GM18511 (cell line): ENCODE data around the gene DMD.

Source experiments
- ATAC-seq: cut with Tn5 transposase; IDR thresholded peaks from one replicate; pipeline ENCODE4 v1.9.1; 2021; ENCODE audit warnings: mild to moderate bottlenecking, moderate library complexity; ENCODE audit not compliant: unreplicated experiment

The DMD gene

DNA sequence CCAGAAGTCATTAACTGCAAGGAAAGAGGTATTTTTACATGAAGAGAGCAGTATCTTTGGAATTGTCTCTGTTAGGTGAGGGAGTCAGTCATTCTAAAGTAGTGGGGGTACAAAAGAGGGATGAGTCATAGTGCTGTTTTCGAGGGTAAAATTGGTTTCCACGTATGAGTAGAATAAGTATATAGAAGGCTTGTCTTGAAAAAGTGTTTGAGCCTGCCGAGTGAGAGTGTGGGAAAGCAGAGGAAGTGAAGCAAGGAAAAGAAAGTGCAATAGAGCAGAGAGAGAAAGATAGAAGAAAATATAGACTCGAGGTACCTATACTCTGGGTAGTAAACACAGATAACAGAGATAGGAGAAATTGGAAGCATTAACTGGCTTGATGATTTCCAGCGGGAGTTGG lies 696.4 kb downstream of the DMD start:
- ATAC-seq: peak; percentile 96

DNA sequence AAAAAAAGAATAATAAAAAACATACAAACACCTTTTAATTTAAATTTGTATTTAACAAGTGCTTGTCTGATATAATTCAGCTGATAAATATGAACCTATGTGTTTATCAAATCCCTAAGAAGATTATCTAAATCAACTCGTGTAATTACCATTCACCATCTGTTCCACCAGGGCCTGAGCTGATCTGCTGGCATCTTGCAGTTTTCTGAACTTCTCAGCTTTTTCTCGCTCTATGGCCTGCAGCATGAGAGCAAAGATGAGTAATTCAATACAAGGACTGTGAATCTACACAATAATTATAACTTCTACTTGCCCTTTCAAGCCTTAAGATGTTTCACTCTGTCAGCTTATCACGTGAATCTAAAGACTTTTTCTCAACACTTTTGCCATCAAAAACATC lies 709.7 kb downstream of the DMD start:
- no peak for ATAC-seq

DNA sequence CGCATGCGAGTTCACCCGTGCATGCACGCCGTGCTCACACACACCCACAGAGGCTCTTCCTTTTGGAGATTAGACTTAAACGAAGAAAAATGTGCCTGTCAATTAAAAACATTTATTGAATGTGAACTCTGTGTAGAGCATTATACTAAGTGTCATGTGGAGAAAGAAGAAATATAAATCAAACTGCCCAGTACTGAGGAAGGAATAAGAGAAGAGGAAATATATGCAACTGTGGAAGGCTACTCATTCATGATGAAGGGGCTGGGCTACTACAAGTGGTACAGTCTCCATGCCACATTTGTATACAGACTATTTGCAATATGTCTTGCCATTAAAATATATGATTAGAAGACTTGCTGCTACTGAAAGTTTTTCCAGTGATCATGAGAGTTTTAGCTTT lies 714.7 kb downstream of the DMD start:
- no peak for ATAC-seq

DNA sequence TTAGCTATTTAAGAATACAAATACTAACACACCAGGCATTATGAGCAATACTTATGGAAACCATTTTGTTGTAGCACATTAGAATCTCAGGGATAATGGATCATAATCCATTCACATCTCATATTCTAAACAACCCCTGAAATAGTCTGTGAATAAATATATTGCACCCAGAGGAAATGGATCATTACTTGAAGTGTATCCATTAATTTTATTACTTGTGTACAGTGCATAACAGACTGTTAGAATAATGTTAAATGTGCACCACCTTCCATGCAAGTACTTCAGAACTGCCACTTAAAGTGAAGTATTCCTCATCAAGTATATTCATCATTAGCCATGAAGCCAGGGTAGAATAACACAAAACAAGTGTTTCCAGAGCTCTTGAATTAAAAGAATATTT lies 715.5 kb downstream of the DMD start:
- no peak for ATAC-seq

DNA sequence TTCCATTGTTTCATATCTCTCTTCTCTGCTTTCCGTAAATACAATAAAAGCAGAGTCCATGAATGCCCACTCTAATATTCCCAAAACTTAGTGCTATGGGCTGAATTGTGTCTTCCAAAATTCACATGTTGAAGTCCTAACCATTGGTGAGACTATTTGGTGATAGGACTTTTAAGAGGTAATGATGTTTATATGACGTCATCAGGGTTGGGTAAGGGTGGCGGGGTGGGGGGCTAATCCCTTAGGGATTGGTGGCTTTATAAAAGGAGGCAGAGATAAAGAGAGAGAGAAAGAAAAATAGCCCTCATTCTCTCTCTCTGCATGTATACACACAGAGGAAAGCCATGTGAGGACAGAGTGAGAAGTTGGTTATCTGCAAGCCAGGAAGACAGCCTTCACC lies 722.2 kb downstream of the DMD start:
- ATAC-seq: no peak

DNA sequence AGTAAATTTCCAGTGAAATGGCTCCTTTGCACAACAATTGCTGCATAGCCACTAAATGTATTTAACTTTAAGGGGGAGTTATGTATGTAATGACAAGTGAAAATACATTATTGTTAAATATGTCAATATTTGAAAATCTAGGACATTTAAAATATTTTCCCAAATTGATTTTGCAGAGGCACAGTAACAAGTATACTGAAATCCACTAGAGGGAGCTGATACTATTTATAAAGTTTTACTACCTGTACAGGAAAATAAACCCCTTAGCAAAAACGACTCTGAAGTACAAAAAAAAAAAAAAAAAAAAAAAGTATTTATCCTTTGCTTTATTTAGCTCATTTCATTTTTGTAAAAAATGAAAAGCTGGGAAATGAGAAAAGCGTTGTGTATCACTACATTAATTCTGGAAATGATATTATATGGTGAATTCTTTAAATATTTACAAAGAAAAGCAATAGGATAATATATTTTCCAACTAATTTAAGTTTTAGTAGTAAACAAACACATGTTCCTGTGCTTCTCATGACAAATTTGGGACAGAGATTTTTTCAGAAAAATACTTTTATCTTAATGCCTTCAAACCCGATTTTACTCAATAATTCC lies 727.7 kb downstream of the DMD start:
- ATAC-seq: peak; percentile 62

DNA sequence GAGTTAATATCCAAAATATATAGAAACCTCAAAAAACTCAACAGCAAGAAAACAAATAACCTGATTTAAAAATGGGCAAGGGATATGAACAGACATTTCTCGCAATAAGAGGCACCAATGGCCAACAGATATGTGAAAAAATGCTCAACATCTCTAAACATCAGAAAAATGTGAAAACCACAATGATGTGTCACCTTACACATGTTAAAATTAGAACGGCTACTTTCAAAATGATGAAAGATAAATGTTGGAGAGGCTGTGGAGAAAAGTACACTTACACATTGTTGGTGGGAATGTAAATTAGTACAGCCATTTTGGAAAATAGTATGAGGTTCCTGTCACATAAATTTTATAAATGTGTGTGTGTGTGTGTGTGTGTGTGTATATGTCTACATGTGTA lies 731.3 kb downstream of the DMD start:
- ATAC-seq: no peak

DNA sequence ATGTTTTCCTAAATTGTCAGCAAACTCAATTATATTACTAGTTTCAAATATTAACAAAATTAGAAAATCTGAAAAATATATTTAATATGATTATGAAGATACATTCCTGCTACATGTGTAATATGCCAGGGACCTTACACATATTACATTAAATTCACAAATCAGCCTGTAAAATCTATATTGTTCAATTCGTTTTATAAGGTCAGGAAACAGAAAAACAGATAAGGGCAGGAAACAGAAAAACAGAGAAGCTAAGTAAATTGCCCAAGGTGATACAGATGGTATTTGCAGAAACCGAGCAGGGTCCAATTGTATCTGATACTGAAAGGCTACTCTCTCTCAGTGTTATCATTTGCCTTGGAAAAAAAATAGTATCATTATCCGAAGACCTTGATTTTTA lies 739.0 kb downstream of the DMD start:
- no peak for ATAC-seq

DNA sequence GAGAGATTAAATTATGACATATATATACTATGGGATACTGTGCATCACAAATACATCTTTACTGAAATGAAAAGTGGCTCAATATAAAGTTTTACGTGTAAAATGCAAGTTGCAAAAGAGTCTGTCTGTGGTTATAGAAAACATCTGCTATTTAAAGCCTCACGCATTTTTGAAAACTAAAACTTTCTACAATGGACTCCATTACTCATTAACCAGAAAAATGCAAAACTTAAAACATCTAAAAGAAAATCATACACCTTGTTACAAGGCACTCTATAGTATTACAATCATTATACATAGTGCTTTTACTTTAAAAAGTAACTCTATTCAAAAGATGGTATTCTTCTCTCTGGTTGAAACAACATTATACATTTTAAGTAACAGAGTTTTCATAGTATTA lies 755.6 kb downstream of the DMD start:
- no peak for ATAC-seq

DNA sequence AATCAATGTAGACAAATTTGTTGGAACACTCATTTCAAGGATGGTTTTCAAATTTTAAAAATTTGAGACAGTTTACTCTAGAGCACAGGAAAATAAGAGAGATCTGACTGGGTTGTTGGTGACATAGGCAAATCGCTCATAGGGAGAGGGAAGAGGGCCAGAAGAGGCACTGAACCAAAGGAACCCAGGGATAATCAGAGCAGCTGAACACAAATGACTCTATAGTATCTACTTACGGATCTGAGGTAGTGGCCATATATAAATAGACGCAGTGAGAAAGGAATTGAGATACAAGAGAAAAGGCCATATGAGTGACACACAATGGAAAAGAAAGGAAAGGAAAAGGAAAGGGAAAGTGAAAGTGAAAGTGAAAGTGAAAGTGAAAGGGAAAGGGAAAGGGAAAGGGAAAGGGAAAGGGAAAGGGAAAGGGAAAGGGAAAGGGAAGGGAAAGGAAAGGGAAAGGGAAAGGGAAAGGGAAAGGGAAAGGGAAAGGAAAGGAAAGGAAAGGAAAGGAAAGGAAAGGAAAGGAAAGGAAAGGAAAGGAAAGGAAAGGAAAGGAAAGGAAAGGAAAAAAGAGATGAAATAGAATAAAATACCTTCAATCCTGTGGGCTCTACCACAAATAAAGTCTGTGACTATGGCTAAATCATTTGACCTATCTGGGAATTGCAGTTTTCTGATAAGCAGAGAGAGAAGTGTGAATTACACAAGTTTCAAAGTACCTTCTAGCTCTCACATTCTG lies 759.2 kb downstream of the DMD start:
- no peak for ATAC-seq

DNA sequence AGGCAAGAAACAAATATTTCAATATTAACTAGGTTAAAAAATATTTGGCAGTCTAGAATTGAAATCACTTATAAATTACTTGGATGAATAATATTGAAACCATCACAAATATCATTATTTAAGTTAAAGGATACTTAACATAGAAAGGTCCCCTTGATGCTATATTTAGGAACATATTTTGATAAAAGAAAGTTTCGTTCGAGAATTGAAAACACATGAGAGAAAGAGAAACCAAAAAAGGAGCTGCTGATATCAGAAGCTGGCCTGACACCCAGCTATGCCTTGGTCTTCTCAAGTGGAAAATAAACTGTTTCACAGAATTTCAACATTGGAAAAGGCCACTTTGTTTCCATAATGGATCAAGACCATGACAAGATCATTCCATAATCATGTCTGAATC lies 762.4 kb downstream of the DMD start:
- ATAC-seq: peak; percentile 78

DNA sequence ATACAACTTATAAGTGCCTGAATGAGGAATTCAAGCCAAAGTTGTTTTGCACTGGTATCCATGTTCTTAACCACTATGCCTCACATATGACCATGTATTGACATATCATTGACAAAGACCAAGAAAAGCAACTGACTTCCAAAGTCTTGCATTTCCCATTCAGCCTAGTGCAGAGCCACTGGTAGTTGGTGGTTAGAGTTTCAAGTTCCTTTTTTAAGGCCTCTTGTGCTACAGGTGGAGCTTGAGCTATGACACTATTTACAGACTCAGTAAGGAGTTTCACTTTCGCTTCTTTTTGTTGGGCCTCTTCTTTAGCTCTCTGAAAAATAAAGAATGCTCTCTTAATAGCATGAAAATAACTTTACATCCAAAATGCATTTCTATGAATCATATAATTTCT lies 763.0 kb downstream of the DMD start:
- ATAC-seq: peak; percentile 98

DNA sequence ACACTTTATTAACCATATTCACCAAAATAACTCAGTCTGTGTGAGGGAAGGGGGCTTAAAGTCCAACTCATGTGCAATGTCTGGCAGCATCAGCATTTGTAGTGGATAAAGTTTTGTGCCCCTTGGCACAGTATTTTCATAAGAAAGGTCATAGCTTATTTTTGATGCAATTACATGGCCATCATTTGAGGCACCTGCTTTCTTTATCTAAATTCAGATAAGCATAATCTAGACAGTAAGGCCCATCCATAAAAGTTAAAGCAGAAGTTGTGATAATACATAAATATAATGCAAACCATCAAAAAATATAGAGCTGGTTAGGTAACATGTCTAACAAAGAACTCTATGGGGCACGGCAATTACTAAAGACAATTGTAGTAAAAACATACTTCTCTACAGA lies 763.7 kb downstream of the DMD start:
- ATAC-seq: no peak

DNA sequence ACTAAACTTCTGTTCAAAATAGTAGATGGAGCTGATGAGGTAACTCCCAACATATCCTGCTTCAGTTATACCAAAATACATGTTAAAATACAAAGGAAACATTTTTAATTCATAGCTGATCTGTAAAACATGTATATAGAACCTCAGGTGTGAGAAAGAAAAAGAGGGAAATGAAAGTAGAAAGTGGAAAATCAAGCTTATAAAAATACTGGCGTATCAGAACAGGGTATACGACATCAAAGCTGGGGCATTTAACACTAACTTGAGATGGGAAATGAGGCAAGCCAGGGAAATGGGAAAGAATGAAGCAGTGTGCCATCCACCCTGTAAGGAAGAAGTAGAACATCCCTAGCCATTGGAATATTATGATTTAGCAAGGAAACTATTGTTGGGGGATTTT lies 767.5 kb downstream of the DMD start:
- peak; percentile 19 for ATAC-seq

DNA sequence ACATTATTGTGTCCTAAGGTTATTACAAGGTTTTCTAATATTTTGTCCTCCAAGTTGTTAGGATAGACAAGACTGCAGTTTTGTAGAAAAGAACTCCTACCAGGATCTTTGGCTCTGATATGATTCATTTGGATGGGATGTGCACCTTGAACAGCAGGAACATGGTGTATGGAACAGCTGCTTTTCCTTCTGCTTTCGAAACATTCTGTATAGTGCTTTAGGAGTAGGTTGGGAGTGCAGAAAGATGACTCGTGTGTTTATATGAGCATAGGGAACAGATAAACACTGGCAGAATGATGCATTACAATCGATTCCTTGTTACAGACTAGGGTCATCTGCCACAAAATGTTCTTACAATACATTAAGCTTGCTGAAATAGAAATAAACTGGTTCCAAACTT lies 790.1 kb downstream of the DMD start:
- no peak for ATAC-seq

DNA sequence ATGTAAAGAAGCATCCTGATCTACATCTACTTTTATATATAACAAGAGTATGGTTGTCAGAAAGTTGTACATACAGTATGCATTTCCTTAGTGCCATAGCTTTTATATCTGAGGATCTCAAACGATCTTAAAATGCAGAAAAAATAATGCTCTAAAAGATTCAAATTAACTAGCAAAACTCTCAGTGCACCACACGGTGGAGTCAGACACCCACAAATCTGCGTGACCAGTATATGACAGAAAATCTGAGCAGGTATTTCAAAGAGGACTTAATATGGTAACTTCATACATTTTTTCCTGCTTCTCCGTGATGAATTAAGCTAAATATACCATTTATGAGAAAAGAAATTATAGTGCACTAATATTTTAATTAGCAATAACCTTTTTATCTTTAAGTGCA lies 803.0 kb downstream of the DMD start:
- peak; percentile 85 for ATAC-seq

DNA sequence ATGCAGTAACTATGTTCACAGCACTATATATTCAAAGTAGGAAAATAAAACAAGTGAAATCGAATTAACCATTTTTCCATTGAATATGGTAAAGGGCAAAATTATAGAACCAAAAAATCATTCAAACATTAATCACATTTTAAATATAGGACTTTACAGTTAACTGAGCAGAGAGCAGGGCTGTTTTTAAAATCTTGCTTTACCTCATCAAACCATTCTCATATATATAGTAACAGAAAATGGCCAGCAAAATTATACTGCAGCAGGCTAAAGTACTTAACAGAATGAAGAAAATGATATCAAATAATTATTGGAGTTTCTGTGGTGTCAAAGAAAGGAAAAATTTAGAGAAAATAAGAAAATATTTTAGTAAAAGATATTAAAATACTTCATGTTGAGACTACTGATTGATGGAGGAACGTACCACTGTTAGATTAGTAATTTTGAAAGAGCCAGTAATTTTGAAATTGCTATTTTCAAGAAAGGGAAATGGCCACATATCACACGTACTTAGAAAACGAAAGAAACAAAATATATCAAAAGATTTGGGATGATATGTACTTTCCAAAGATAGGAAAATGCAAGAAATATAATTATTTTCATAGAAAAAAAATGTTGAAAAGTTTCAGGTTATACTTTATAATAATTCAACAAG lies 813.7 kb downstream of the DMD start:
- ATAC-seq: peak; percentile 92

DNA sequence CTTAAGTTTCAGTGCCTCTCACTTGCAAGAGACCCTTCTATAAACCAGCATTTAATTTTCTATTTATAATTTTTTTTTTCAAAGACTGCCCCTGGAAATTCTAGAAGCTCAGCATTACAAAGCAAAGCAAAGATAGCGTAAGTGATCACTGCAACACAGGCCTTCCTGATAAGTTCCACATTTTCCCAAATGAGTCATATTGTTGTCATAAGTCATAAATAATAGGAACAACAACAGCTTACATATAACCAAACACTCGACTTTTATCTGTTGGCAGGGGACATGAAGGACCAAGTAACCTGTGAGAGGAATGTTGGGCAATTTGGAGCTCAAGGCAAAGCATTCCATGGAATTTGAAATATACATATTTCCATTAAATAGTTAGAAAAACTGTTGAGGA lies 815.5 kb downstream of the DMD start:
- no peak for ATAC-seq

DNA sequence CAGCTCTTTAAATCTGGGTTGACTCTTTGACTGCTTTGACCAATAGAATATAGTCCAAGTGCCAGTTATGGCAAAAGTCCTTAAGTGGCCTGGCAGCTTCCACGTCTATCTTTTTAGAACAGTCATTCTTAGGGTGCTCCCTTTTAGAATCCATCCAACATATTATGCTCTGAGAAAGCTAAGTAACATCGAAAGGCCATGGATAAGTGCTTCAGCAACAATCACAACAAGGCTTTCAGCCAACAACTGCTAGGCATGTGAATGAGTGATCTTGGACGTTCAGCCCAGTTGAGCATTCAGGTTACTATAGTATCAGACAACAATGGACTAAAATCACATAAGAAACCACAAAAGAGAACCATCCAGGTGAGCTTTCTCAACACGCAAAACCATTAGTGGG lies 818.7 kb downstream of the DMD start:
- no peak for ATAC-seq

DNA sequence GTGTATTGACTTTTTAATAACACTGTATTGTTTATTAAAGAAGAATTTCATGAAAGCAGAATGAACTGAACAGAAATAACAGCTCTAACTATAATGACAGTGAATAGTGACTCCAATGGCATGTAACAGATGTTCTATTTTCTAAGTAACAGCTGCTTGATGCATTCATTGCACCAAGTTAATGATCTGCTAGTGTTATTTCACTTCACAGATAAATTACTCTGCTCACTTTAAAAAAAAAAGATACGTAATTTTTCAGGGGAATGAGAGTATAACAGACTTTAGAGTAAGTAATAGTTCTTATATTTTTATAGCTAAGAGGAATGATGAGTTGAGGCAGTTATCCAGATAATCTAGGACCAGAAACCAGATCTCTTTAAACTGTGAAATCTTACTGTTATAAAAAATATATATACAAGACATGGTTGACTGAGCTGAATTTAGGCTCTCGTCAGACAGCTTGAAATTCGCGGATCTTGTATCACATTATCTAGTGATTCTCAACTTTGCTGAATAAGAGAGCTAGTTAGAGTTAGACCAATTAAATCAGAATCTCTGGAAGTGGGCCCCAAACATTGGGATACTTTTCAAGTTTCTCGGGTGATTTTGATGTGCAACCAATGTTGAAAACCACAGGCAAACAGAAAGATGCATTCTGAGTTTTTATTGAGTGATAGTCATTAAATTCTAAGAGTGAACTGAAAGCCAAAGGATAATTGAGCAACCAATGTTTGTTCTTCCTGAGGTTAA lies 840.7 kb downstream of the DMD start:
- no peak for ATAC-seq

DNA sequence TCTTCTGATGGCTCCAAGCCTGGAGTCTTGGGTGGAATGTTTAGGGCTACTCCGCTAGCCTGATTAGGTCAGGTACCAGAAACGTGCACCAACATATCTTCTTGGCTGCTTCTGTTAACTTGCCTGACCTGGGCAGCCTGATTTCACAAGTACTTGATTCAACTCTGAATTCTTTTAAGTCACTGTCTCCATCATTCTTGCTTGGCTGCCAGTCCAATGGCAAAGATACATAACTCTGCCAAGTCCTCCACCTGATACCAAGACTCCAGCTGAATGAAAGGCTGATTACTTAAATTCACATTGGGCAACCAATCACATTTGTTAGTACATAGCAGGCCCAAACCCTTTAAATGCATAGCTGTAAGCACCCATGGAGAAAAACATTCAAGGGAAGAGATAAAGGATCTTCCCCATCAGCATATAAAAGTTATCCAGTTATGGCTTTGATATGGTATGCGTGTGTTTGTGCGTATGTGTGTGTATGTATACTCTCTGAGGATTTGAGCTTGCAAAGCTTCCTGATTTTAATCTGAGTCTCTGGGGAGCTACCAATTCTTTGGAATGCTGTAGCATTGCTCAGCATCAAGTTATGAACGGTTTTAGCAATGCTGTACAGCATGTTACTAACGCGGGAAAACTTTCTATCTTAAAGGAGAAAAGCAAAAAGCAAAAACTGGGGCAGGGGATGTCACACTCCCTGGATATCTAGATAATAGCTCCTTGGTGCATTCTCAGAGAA lies 917.2 kb downstream of the DMD start:
- ATAC-seq: no peak
